ENCODE results near the gene KDM6B. TPM values are rescaled to one million over a fixed set of nuclear protein-coding genes. Genes with fewer than 3 reads are reported as not detected.

The KDM6B gene
- total and polyA plus RNA-seq, 9 of the 15 experiments (the other 6 are each of a cell fraction or from before 2014, with no cell fraction given): 0.01 to 22.9 (median 2.2) TPM

DNA sequence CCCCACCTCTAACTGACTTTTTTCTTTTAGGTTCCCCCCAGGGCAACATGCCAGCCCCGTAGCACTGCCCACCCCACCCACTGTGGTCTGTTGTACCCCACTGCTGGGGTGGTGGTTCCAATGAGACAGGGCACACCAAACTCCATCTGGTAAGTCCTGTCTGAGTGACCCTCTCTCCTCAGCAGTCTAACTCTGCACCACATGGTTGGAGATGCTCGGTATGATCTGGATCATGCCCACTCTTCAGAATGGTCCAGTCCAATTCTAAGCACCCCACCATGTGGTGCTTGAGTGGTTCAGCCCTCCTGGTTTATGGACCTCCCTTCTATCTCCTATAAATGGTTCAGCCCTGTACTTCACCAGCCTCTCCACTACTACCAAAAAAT lies 5.9 kb downstream of the KDM6B start (continued):
- TF ChIP-seq NR2C1 (IDR thresholded peaks at IDR 0.05) (no peak), NR2C1 (tag; IDR thresholded peaks at IDR 0.05) (no peak), JUND (IDR thresholded peaks at IDR 0.05; ENCODE audit: borderline replicate concordance, low read depth, low read length) (peak; percentile 64), JUND (tag; IDR thresholded peaks at IDR 0.05; ENCODE audit: borderline replicate concordance, low read depth, low read length) (no peak), ATF1 (CRISPR knock-in tag; IDR thresholded peaks at IDR 0.05) (no peak), ATF1 (tag; IDR thresholded peaks at IDR 0.05) (no peak), PRDM10 (IDR thresholded peaks at IDR 0.05; ENCODE audit: partially characterized antibody) (peak; percentile 99), HSF4 (CRISPR knock-in tag; IDR thresholded peaks at IDR 0.05; ENCODE audit: borderline replicate concordance) (no peak), ATF7 (IDR thresholded peaks at IDR 0.05) (peak; percentile 93), ZC3H8 (IDR thresholded peaks at IDR 0.05) (no peak), CREB3 (tag; conservative IDR thresholded peaks at IDR 0.05; ENCODE audit: low read depth) (no peak), NONO (IDR thresholded peaks at IDR 0.05; ENCODE audit: low read depth in 2 of 2, low read length in 1 of 2) (peak in 1 of 2 experiments; percentile 87; a peak in 2 of 4 replicates), ZNF436 (CRISPR knock-in tag; IDR thresholded peaks at IDR 0.05) (no peak), CGGBP1 (CRISPR knock-in tag; IDR thresholded peaks at IDR 0.05) (no peak), TEAD1 (CRISPR knock-in tag; IDR thresholded peaks at IDR 0.05) (no peak)
- TF ChIP-seq, protein P1, sequence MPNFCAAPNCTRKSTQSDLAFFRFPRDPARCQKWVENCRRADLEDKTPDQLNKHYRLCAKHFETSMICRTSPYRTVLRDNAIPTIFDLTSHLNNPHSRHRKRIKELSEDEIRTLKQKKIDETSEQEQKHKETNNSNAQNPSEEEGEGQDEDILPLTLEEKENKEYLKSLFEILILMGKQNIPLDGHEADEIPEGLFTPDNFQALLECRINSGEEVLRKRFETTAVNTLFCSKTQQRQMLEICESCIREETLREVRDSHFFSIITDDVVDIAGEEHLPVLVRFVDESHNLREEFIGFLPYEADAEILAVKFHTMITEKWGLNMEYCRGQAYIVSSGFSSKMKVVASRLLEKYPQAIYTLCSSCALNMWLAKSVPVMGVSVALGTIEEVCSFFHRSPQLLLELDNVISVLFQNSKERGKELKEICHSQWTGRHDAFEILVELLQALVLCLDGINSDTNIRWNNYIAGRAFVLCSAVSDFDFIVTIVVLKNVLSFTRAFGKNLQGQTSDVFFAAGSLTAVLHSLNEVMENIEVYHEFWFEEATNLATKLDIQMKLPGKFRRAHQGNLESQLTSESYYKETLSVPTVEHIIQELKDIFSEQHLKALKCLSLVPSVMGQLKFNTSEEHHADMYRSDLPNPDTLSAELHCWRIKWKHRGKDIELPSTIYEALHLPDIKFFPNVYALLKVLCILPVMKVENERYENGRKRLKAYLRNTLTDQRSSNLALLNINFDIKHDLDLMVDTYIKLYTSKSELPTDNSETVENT (CRISPR knock-in tag; IDR thresholded peaks at IDR 0.05): no peak

All from K562 (cell line).